ENCODE data around the gene CPT2. TPM values are rescaled to one million over a fixed set of nuclear protein-coding genes. Genes with fewer than 3 reads are reported as not detected.

CPT2 gene
- total RNA-seq, 6 donors from 2014 or later: 16.8 to 39.2 (median 27.6) TPM

DNA sequence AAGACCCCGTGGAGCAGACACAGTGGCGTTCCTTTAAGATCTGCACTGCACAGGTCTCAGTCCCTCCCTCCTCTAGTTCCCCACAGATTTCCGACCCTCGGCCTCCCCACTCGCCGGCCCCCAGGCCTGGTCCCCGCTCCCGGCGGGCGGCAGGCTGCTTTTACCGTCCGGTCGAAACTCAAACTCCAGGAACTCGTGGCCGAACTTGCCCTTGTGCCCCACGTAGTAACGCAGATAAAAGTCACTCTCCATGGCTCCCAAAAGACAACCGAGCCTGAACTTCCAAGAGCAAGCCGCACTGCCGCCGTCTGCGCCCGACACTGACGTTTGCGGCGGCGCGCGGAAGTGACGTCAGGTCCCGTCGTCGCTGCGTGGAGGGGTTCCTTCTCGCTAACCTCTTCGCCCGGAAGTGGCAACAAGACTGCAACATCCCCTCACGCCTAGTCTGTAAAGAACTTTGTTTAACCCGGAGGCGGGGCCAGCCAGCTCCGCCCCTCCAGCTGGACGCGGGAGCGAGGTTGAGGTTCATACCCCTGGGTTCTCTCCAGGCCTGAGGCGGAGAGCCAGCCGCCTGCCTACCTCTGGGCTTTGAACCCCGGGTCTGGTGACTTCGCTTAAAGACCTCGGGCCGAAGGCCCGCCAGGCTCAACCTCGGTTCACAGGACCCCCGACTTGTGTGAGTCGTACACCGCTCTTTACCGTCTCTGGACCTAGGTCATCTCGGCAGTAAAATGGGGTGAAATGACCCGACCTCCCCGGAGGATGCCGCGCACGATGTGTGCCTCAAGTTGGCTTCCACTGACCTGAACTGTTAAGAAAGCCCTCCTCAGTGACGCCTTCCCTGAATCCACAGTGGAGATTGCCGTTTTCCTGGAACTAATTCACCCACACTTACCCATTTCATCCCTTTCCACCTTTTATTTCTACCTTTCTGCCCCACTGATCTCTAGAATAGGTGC, 41.9 kb downstream of the CPT2 start, which contains the start of gene MAGOH:
Gene MAGOH, minus strand, starts transcription at position 322 of the 959 bp plus-strand sequence. Its CDS starts 70 bp downstream, at position 252.
- TF ChIP-seq POLR2AphosphoS5 (IDR thresholded peaks at IDR 0.05) (peak; percentile 98), EP300 (IDR thresholded peaks at IDR 0.05) (peak in 1 of 4 donors; percentile 84), POLR2A (IDR thresholded peaks at IDR 0.05) (peak in 3 of 4 donors; percentile 78 to 84 (median 82))
- TF ChIP-seq, protein P1, sequence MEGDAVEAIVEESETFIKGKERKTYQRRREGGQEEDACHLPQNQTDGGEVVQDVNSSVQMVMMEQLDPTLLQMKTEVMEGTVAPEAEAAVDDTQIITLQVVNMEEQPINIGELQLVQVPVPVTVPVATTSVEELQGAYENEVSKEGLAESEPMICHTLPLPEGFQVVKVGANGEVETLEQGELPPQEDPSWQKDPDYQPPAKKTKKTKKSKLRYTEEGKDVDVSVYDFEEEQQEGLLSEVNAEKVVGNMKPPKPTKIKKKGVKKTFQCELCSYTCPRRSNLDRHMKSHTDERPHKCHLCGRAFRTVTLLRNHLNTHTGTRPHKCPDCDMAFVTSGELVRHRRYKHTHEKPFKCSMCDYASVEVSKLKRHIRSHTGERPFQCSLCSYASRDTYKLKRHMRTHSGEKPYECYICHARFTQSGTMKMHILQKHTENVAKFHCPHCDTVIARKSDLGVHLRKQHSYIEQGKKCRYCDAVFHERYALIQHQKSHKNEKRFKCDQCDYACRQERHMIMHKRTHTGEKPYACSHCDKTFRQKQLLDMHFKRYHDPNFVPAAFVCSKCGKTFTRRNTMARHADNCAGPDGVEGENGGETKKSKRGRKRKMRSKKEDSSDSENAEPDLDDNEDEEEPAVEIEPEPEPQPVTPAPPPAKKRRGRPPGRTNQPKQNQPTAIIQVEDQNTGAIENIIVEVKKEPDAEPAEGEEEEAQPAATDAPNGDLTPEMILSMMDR (IDR thresholded peaks at IDR 0.05): peak in 1 of 6 experiments; percentile 17
- Histone ChIP-seq H3K4me1 (peaks cover 16 to 31% (median 22%) of the 10 kb centered on the region in 4 donors), H3K9me3 (no peaks in the 10 kb centered on the region), H3K4me3 (peak within 1 kb of the TSS; percentile 75 to 100 (median 88)), H3K36me3 (peaks cover 6 to 27% (median 21%) of the 10 kb centered on the region in 4 donors), H3K27ac (peak within 1 kb of the TSS; percentile 56 to 92 (median 87)), H3K27me3 (no peaks in the 10 kb centered on the region)
- ATAC-seq (ENCODE audit: low FRiP score in 2 of 2) (peak; percentile 94 to 99), DNase-seq (peak; percentile 95 to 100)
- 3 to 35% methylated on average over 9 to 59 of the region's 64 CpGs for WGBS, 2 donors

DNA sequence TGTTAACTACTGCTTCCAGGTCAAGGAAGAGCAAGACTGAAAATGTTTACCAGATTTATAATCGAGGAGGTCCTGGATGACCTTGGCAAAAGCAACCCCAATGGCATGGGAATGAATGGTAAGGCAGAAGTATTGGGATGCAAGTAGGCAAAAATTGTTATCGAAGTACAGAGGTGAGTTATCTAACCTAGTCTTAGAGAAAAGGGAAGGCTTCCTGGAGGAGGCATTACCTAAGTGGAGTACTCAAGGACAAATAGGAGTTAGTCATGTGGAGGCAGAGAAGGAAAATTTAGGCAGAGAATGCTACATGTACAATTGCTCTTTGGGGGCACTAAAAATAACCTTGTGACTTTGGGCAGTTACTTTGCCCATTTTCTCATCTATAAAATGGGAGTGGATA, 45.2 kb downstream of the CPT2 start:
- no peaks in the 10 kb centered on the region for H3K9me3 ChIP-seq
- no peak for TF ChIP-seq POLR2AphosphoS5 (IDR thresholded peaks at IDR 0.05)
- TF ChIP-seq, protein P1 (IDR thresholded peaks at IDR 0.05): no peak
- TF ChIP-seq EP300 (IDR thresholded peaks at IDR 0.05): no peak
- TF ChIP-seq POLR2A (IDR thresholded peaks at IDR 0.05): no peak
- DNase-seq (no peak), ATAC-seq (ENCODE audit: low FRiP score in 2 of 2) (no peak)
- H3K4me1 ChIP-seq: peaks cover 10 to 18% (median 15%) of the 10 kb centered on the region in 4 donors
- no peaks in the 10 kb centered on the region for H3K36me3 ChIP-seq
- H3K27me3 ChIP-seq: no peaks in the 10 kb centered on the region
- WGBS, 2 donors: 80 to 92% methylated on average over 2 of the region's 2 CpGs
- H3K27ac ChIP-seq: no peak overlapping the region
- no peak overlapping the region for H3K4me3 ChIP-seq

DNA sequence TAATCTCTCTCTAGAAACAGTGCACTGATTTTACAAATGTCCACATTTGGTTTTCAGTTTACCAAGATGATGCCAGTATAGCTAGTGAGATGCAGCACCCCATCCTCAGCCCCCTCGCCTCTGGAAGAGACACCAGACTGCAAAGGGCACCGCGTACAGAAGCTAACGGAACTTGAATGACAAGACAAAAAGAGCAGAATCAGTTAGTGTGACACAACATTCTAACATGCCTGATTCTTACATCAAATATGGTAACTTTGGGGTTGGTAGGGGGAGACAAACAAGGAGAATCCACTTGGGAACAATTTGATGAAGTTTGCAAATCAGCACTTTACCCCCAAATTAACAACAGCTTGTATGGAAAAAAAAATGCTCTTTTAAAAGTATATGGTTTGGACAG, 45.8 kb downstream of the CPT2 start:
- DNase-seq: no peak
- H3K27me3 ChIP-seq: no peaks in the 10 kb centered on the region
- H3K4me3 ChIP-seq: no peak overlapping the region
- no peaks in the 10 kb centered on the region for H3K36me3 ChIP-seq
- H3K4me1 ChIP-seq: peaks cover 4 to 13% (median 10%) of the 10 kb centered on the region in 4 donors
- 68 to 91% methylated on average over 4 of the region's 4 CpGs for WGBS, 2 donors
- TF ChIP-seq EP300 (IDR thresholded peaks at IDR 0.05) (no peak), POLR2A (IDR thresholded peaks at IDR 0.05) (no peak), POLR2AphosphoS5 (IDR thresholded peaks at IDR 0.05) (no peak)
- TF ChIP-seq, protein P1 (IDR thresholded peaks at IDR 0.05): no peak
- no peak overlapping the region for H3K27ac ChIP-seq
- no peaks in the 10 kb centered on the region for H3K9me3 ChIP-seq
- ATAC-seq (ENCODE audit: low FRiP score in 2 of 2): no peak

DNA sequence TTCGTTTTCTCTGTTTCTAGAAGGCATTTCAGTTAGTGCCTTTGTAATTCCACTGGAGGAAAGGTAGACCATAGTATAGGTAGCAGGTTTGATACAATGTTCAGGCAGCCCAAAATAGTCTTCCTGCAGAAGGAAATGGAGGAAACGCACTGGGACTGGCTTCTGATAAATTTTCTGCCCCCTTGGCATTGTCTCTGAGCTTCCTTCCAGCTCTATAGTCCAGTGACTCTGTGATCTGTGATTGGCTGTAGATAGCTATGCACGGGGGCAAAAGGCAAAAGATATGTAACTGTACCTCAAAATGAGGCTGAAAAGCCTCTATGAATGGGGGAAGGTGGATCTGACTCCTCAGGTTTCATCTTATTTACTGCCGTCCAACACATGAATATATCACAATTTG, 47.5 kb downstream of the CPT2 start:
- peaks cover 0 to 2% (median 1%) of the 10 kb centered on the region in 4 donors for H3K4me1 ChIP-seq
- no peak for DNase-seq
- WGBS, 2 donors: 44 to 47% methylated on average over 4 of the region's 4 CpGs
- H3K4me3 ChIP-seq: no peak overlapping the region
- H3K27ac ChIP-seq: no peak overlapping the region
- H3K36me3 ChIP-seq: no peaks in the 10 kb centered on the region
- H3K27me3 ChIP-seq: no peaks in the 10 kb centered on the region
- TF ChIP-seq EP300 (IDR thresholded peaks at IDR 0.05) (no peak), POLR2AphosphoS5 (IDR thresholded peaks at IDR 0.05) (no peak), POLR2A (IDR thresholded peaks at IDR 0.05) (no peak)
- TF ChIP-seq, protein P1 (IDR thresholded peaks at IDR 0.05): no peak
- ATAC-seq (ENCODE audit: low FRiP score in 2 of 2): no peak
- H3K9me3 ChIP-seq: no peaks in the 10 kb centered on the region
